Loucy (cell line): Measurements from ENCODE around the gene COL5A1.

Experiments
- EZH2phosphoT487 ChIP-seq: fragments of 200-600 bp; IDR thresholded peaks from 2 replicates; pipeline ENCODE4 v1.6.1; 2018; ENCODE audit warnings: antibody characterized with exemption, mild to moderate bottlenecking, moderate library complexity, borderline replicate concordance
- TF ChIP-seq, protein P1 (sequence below): fragments of 200-600 bp; sonication (generic); conservative IDR thresholded peaks from 2 replicates; pipeline ENCODE4 v1.5.1; 2014; ENCODE audit warnings: mild to moderate bottlenecking, antibody characterized with exemption, low read length

DNA sequence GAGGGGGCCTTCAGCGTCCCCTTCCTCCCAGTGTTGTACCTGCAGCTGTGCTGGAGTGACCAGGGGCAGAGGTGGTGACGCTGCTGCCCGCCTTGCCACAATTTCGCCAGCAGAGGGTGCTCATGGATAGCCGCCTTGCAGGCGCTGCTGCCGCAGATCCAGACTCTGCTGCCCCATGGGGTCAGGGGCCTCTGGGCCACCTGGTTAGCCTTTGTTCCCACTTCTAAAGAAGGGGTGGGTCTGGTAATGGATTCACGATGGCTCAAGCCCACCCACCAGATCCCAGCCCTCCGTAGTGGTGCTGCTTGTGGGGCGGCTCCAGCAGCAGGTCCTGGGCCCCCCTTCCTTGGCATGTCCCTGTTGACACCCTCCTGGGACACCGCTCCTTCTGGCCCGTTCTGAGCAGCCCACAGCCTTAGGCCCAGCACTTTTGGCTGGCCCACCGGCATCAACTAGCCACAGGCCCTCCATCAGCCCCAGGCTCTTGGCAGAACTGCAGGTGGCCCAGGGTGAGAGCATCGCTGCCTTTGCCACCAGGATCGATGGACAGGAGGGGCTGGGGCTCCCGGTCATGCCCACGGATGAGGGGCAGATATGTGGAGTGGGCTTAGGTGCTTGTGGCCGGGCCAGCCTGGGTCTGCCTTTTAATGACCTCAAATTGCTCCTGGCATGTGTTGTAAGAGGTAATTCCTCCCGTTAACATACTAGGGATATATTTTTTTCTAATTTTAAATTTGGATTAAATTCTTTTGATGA is 57.2 kb downstream of the COL5A1 start:
- TF ChIP-seq, protein P1, sequence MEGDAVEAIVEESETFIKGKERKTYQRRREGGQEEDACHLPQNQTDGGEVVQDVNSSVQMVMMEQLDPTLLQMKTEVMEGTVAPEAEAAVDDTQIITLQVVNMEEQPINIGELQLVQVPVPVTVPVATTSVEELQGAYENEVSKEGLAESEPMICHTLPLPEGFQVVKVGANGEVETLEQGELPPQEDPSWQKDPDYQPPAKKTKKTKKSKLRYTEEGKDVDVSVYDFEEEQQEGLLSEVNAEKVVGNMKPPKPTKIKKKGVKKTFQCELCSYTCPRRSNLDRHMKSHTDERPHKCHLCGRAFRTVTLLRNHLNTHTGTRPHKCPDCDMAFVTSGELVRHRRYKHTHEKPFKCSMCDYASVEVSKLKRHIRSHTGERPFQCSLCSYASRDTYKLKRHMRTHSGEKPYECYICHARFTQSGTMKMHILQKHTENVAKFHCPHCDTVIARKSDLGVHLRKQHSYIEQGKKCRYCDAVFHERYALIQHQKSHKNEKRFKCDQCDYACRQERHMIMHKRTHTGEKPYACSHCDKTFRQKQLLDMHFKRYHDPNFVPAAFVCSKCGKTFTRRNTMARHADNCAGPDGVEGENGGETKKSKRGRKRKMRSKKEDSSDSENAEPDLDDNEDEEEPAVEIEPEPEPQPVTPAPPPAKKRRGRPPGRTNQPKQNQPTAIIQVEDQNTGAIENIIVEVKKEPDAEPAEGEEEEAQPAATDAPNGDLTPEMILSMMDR = peak; percentile 92
- TF ChIP-seq EZH2phosphoT487 = no peak
